Sigmoid colon (tissue), 3 donors: ENCODE data around the gene IQGAP2.

Experiments used
- CTCF ChIP-seq, 4 experiments: fragments of 450-650 bp in 3 of 4; fragments of 200-600 bp in 1 of 4; IDR thresholded peaks; one replicate each; pipeline ENCODE4 v1.5.1; 2016 to 2019; ENCODE audit warnings: antibody characterized with exemption in 4 of 4, mild to moderate bottlenecking in 3 of 4, moderate library complexity in 2 of 4
- POLR2A ChIP-seq, 2 donors: fragments of 450-650 bp; IDR thresholded peaks; one replicate each; pipeline ENCODE4 v1.6.1; 2016; ENCODE audit warnings: antibody characterized with exemption in 2 of 2, mild to moderate bottlenecking in 2 of 2, moderate library complexity in 2 of 2

GRCh38 chr5:76735762-76736545, 332.9 kb downstream of the IQGAP2 start:
- TF ChIP-seq CTCF (IDR thresholded peaks at IDR 0.05) (no peak), POLR2A (IDR thresholded peaks at IDR 0.05) (no peak)
